HFF-Myc (cell line): ENCODE measurements around the gene NUP58.

Experiments used
- DNase-seq: peaks from one replicate; pipeline ENCODE4 v3.0.0-alpha.2; 2011; ENCODE audit warnings: low read depth; ENCODE audit errors: extremely low read depth
- H3K4me3 ChIP-seq: replicated peaks from 2 replicates; pipeline ENCODE4 v1.5.1; 2011; ENCODE audit warnings: low read depth, mild to moderate bottlenecking, control low read depth, low read length
- CTCF ChIP-seq: IDR thresholded peaks from 2 replicates; pipeline ENCODE4 v1.5.1; 2012; ENCODE audit warnings: mild to moderate bottlenecking, low read depth, low read length, control low read depth; ENCODE audit errors: missing control alignments

Gene NUP58

GRCh38 chr13:25380082-25380481, 78.7 kb downstream of the NUP58 start:
- DNase-seq: no peak
- H3K4me3 ChIP-seq: no peak overlapping the region
- no peak for TF ChIP-seq CTCF

GRCh38 chr13:25380741-25381324, 79.4 kb downstream of the NUP58 start:
- H3K4me3 ChIP-seq: no peak overlapping the region
- TF ChIP-seq CTCF: no peak
- DNase-seq: no peak

GRCh38 chr13:25384758-25385410, 83.5 kb downstream of the NUP58 start:
- DNase-seq: no peak
- TF ChIP-seq CTCF: no peak
- no peak overlapping the region for H3K4me3 ChIP-seq

GRCh38 chr13:25391932-25392331, 90.5 kb downstream of the NUP58 start:
- H3K4me3 ChIP-seq: no peak overlapping the region
- no peak for TF ChIP-seq CTCF
- no peak for DNase-seq
